GM19023 (cell line): Measurements from ENCODE around the gene GGT5.

Experiments
- ATAC-seq: cut with Tn5 transposase; IDR thresholded peaks from one replicate; pipeline ENCODE4 v1.9.1; 2021; ENCODE audit warnings: mild to moderate bottlenecking, moderate library complexity; ENCODE audit not compliant: unreplicated experiment

Gene GGT5

GRCh38 chr22:24170188-24170587 lies 74.7 kb downstream of the GGT5 start:
- no peak for ATAC-seq
